HepG2 (cell line): ENCODE results near the gene TJP3. TPM values are rescaled to one million over a fixed set of nuclear protein-coding genes. Genes with fewer than 3 reads are reported as not detected.

Experiments
- EP300 ChIP-seq, 3 experiments: sonication (generic) in 1 of 3; formaldehyde crosslinking in 1 of 3; IDR thresholded peaks; 2 replicates each; pipeline versions ENCODE4 v1.5.1 to v1.6.1; 2011 to 2020; ENCODE audit warnings: low read depth in 2 of 3, low read length in 2 of 3, borderline replicate concordance in 1 of 3, improper control_type of control experiment in 1 of 3, mild to moderate bottlenecking in 1 of 3, missing genetic modification reagents in 1 of 3, moderate library complexity in 1 of 3
- GABPB1 ChIP-seq: IDR thresholded peaks from 2 replicates; pipeline ENCODE4 v1.6.1; 2016; ENCODE audit warnings: mild to moderate bottlenecking, missing genetic modification reagents, moderate library complexity, missing compliant biosample characterization
- GATAD2A ChIP-seq: IDR thresholded peaks from 2 replicates; pipeline ENCODE4 v1.6.1; 2016
- GMEB2 ChIP-seq: IDR thresholded peaks from 2 replicates; pipeline ENCODE4 v1.6.1; 2016; ENCODE audit warnings: missing biosample characterization, missing genetic modification reagents, low read depth
- HNF1A ChIP-seq, 2 experiments: sonication (generic) in 1 of 2; formaldehyde crosslinking in 1 of 2; IDR thresholded peaks; 2 replicates each; pipeline versions ENCODE4 v1.4.0 to v1.6.1; 2016 to 2020; ENCODE audit warnings: borderline replicate concordance in 1 of 2, low read depth in 1 of 2, mild to moderate bottlenecking in 1 of 2, missing genetic modification reagents in 1 of 2
- KDM2A ChIP-seq: sonication (generic); formaldehyde crosslinking; IDR thresholded peaks from 2 replicates; pipeline ENCODE4 v1.4.0; 2020; ENCODE audit warnings: low read depth, missing genetic modification reagents, borderline replicate concordance
- KMT2A ChIP-seq: sonication (generic); formaldehyde crosslinking; IDR thresholded peaks from 2 replicates; pipeline ENCODE4 v1.4.0; 2020; ENCODE audit warnings: missing genetic modification reagents
- MED1 ChIP-seq: sonication (generic); formaldehyde crosslinking; IDR thresholded peaks from 2 replicates; pipeline ENCODE4 v1.4.0; 2020; ENCODE audit warnings: missing genetic modification reagents
- MTA1 ChIP-seq: sonication (generic); formaldehyde crosslinking; IDR thresholded peaks from 2 replicates; pipeline ENCODE4 v1.4.0; 2020; ENCODE audit warnings: missing genetic modification reagents, mild to moderate bottlenecking, borderline replicate concordance
- NRL ChIP-seq: sonication (generic); formaldehyde crosslinking; IDR thresholded peaks from 2 replicates; pipeline ENCODE4 v1.5.0; 2020; ENCODE audit warnings: missing genetic modification reagents, mild to moderate bottlenecking, moderate library complexity, borderline replicate concordance
- PRDM15 ChIP-seq: sonication (generic); formaldehyde crosslinking; IDR thresholded peaks from 2 replicates; pipeline ENCODE4 v1.4.0; 2020; ENCODE audit warnings: missing genetic modification reagents
- RCOR2 ChIP-seq: IDR thresholded peaks from 2 replicates; pipeline ENCODE4 v1.6.1; 2016; ENCODE audit warnings: missing biosample characterization, missing genetic modification reagents
- TGIF2 ChIP-seq: IDR thresholded peaks from 2 replicates; pipeline ENCODE4 v1.6.1; 2016; ENCODE audit warnings: control low read depth, missing compliant biosample characterization
- ZBTB14 ChIP-seq: sonication (generic); formaldehyde crosslinking; IDR thresholded peaks from 2 replicates; pipeline ENCODE4 v1.4.0; 2020; ENCODE audit warnings: missing genetic modification reagents
- ZNF205 ChIP-seq: IDR thresholded peaks from 2 replicates; pipeline ENCODE4 v1.6.1; 2018; ENCODE audit warnings: missing biosample characterization, missing genetic modification reagents
- ZNF543 ChIP-seq: sonication (generic); formaldehyde crosslinking; IDR thresholded peaks from 2 replicates; pipeline ENCODE4 v1.4.0; 2020; ENCODE audit warnings: mild to moderate bottlenecking, missing genetic modification reagents
- ZNF607 ChIP-seq: sonication (generic); formaldehyde crosslinking; IDR thresholded peaks from 2 replicates; pipeline ENCODE4 v1.5.1; 2020; ENCODE audit warnings: missing genetic modification reagents, mild to moderate bottlenecking, borderline replicate concordance
- polyA plus RNA-seq, 8 experiments: library from polyadenylated mRNA; depleted of rRNA in 3 of 8; stranded (reverse) in 7 of 8; unstranded in 1 of 8; fragments of >200 nt; fragmentation: Illumina TruSeq in 4 of 8; extraction: Trizol in 4 of 8; gene quantifications; 2 replicates each; pipeline versions ENCODE4 v1.2.1 to v1.2.3, GENCODE V29; 2011 to 2016; ENCODE audit warnings: low read depth in 4 of 8, missing spikeins in 1 of 8, mixed read lengths in 1 of 8; ENCODE audit not compliant: insufficient read depth in 1 of 8
- total RNA-seq, 5 experiments: library from RNA; depleted of rRNA; stranded (reverse); fragments of >200 nt; fragmentation: Illumina TruSeq; extraction: Trizol; gene quantifications; 2 replicates each; pipeline ENCODE4 v1.2.3, GENCODE V29; 2016; ENCODE audit warnings: low read depth in 1 of 5

Gene TJP3
- total and polyA plus RNA-seq, 2 of the 13 experiments (the other 11 are each of a cell fraction or from before 2014, with no cell fraction given), result 2.3 to 21.5 TPM

- TF ChIP-seq ZBTB14 (CRISPR knock-in tag) (no peak), NRL (CRISPR knock-in tag) (peak; percentile 69; the same call in 1 of the 2 replicates), MTA1 (CRISPR knock-in tag) (peak; percentile 61; the same call in 1 of the 2 replicates), ZNF205 (no peak), RCOR2 (CRISPR knock-in tag) (0 out of 2 replicates have a peak, but pooled peaks have one; percentile 57), TGIF2 (CRISPR knock-in tag) (0 out of 2 replicates have a peak, but pooled peaks have one; percentile 73), GABPB1 (CRISPR knock-in tag) (peak; percentile 94), PRDM15 (CRISPR knock-in tag) (peak; percentile 61; the same call in 1 of the 2 replicates), KMT2A (CRISPR knock-in tag) (peak; percentile 81), KDM2A (CRISPR knock-in tag) (peak; percentile 70; the same call in 1 of the 2 replicates), ZNF607 (peak; percentile 92), GATAD2A (CRISPR knock-in tag) (peak; percentile 25; the same call in 1 of the 2 replicates), MED1 (CRISPR knock-in tag) (peak; percentile 56), ZNF543 (no peak), HNF1A (IDR thresholded peaks at IDR 0.05; ENCODE audit: low read depth) (no peak), HNF1A (CRISPR knock-in tag; IDR thresholded peaks at IDR 0.05; ENCODE audit: borderline replicate concordance) (peak; percentile 28; the same call in 1 of the 2 replicates), EP300 (IDR thresholded peaks at IDR 0.05; ENCODE audit: low read depth in 2 of 2, low read length in 2 of 2) (peak in 1 of 2 experiments; percentile 41; a peak in 1 of 4 replicates), EP300 (CRISPR knock-in tag; IDR thresholded peaks at IDR 0.05; ENCODE audit: borderline replicate concordance) (no peak), GMEB2 (CRISPR knock-in tag) (no peak; the same call in 1 of the 2 replicates)
Observed at GRCh38 chr19:3761382-3762129, 53.4 kb downstream of the TJP3 start, which contains the start of gene APBA3 (continued).
